Measurements from ENCODE around the gene HEATR1.
"Not testable (repeated sequence)": the region's sequence is repeated elsewhere in the genome, so short reads cannot be mapped to it uniquely, and the experiment has no call there.

HEATR1 gene

DNA sequence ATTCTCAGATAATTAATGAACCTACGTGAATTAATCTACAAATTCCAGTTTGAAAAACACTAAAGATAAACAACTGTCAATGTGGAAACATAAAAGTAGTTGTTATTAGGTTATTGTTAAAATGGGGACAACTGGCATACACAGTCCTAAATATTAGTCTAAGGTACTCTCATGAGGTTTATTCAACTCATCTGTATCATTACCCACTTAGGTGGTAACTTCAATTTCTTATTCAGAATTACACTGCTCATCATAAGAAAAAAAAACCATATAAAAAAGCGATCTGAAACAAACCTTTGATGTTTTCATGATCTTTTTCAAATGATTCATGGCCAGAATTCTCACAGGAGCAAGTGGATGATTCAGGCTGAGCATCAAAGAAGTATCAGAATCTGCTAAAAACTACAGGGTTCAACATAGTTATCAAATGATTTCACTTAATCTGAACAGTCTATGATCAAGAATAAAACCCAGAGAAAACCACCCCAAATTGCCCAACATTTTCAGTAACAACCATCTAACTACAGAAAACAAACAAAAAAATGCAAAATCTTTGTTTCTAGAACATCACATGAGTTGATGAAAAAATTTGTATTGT, 13.7 kb downstream of the HEATR1 start:
- H3K4me3 ChIP-seq (ENCODE audit: low read depth, low read length) = no peak overlapping the region
- TF ChIP-seq, protein P1, sequence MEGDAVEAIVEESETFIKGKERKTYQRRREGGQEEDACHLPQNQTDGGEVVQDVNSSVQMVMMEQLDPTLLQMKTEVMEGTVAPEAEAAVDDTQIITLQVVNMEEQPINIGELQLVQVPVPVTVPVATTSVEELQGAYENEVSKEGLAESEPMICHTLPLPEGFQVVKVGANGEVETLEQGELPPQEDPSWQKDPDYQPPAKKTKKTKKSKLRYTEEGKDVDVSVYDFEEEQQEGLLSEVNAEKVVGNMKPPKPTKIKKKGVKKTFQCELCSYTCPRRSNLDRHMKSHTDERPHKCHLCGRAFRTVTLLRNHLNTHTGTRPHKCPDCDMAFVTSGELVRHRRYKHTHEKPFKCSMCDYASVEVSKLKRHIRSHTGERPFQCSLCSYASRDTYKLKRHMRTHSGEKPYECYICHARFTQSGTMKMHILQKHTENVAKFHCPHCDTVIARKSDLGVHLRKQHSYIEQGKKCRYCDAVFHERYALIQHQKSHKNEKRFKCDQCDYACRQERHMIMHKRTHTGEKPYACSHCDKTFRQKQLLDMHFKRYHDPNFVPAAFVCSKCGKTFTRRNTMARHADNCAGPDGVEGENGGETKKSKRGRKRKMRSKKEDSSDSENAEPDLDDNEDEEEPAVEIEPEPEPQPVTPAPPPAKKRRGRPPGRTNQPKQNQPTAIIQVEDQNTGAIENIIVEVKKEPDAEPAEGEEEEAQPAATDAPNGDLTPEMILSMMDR (IDR thresholded peaks at IDR 0.05; ENCODE audit: low read depth, low read length) = no peak
- TF ChIP-seq POLR2A (IDR thresholded peaks at IDR 0.05; ENCODE audit: extremely low read depth, insufficient read length) = no peak
- no peak for TF ChIP-seq MYC (IDR thresholded peaks at IDR 0.05; ENCODE audit: low read depth, low read length)
- TF ChIP-seq, protein P2, sequence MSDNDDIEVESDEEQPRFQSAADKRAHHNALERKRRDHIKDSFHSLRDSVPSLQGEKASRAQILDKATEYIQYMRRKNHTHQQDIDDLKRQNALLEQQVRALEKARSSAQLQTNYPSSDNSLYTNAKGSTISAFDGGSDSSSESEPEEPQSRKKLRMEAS (IDR thresholded peaks at IDR 0.05; ENCODE audit: low read depth, low read length) = no peak

DNA sequence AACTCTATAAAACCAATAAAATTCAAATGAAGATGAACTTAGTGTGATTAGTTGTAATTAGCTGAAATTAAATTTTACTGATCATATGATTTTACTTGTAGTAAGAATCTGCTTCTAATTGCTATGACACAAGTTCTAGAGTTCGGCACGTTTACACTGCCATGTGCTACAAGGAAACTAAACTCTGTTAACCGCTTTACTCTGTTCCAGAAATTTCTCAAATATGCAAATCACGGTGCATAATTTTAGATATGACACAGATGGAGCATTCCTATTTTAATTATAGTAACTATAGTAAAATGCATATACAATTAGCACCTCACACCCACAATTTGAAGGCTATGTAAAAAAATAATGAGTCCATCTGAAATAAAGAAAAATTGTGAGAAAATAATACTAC, 14.8 kb downstream of the HEATR1 start:
- no peak for TF ChIP-seq POLR2A (IDR thresholded peaks at IDR 0.05; ENCODE audit: extremely low read depth, insufficient read length)
- TF ChIP-seq, protein P1 (IDR thresholded peaks at IDR 0.05; ENCODE audit: low read depth, low read length) = no peak
- TF ChIP-seq, protein P2 (IDR thresholded peaks at IDR 0.05; ENCODE audit: low read depth, low read length) = no peak
- no peak for TF ChIP-seq MYC (IDR thresholded peaks at IDR 0.05; ENCODE audit: low read depth, low read length)
- DNase-seq (ENCODE audit: low read depth) = no peak
- no peak overlapping the region for H3K4me3 ChIP-seq (ENCODE audit: low read depth, low read length)

More for the DNA sequence above, 13.7 kb downstream of the HEATR1 start:
- no peak for DNase-seq (ENCODE audit: low read depth)

DNA sequence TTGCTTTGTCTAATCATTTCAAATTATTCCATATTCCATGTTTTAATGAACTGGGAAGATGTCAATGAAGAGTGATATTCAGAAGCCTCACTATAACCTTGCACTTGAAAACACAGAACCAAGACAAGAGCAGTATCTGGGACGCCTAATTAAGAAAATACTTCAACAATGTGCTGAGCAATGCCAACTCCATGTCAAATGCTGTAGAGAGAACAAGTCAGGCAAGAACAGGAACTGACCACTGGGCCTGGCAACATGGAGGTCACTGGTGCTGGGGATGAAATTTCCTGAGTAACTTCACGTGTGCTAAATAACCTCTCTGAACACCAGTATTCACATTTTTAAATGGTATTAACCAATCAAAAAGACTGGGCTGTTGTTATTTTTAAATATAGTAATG, 22.8 kb downstream of the HEATR1 start:
- H3K4me3 ChIP-seq (ENCODE audit: low read depth, low read length) = no peak overlapping the region
- TF ChIP-seq MYC (IDR thresholded peaks at IDR 0.05; ENCODE audit: low read depth, low read length) (no peak), POLR2A (IDR thresholded peaks at IDR 0.05; ENCODE audit: extremely low read depth, insufficient read length) (no peak)
- TF ChIP-seq, protein P2 (IDR thresholded peaks at IDR 0.05; ENCODE audit: low read depth, low read length) = no peak
- TF ChIP-seq, protein P1 (IDR thresholded peaks at IDR 0.05; ENCODE audit: low read depth, low read length) = no peak
- no peak for DNase-seq (ENCODE audit: low read depth)

DNA sequence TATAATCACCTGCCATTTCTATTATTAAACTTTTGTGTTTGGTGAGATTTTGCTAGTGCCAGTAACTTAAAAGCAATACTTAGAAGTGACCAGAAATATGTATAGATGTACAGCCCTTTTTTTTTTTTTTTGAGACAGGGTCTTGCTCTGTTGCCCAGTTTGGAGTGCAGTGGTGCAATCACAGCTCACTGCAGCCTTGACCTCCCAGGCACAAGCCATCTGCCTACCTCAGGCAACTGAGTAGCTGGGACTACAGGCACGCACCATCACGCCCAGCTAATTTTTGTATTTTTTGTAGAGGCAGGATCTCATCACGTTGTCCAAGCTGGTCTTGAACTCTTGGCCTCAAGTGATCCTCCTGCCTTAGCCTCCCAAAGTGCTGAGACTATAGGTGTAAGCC, 23.9 kb downstream of the HEATR1 start:
- DNase-seq (ENCODE audit: low read depth); H3K4me3 ChIP-seq (ENCODE audit: low read depth, low read length): not testable (repeated sequence)

DNA sequence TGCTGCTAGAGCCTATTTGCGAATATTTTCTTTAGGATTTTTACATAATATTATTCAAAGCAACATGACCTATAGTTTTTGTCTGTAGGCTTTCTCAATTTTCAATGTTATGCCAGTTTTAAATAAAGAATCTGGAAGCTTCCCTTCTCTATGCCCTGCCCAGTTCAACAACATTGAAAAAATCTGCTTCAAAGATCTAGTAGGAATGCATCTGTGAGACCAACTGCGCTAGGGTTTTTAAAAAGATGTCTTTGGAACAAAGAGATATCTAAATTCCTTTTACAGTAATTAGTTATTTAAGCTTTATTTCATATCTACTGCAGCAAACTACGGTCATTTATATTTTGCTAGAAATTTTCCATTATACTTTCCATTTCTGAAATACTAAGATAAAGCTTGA, 25.7 kb downstream of the HEATR1 start:
- TF ChIP-seq, protein P2 (IDR thresholded peaks at IDR 0.05; ENCODE audit: low read depth, low read length) = no peak
- TF ChIP-seq, protein P1 (IDR thresholded peaks at IDR 0.05; ENCODE audit: low read depth, low read length) = no peak
- no peak for TF ChIP-seq MYC (IDR thresholded peaks at IDR 0.05; ENCODE audit: low read depth, low read length)
- TF ChIP-seq POLR2A (IDR thresholded peaks at IDR 0.05; ENCODE audit: extremely low read depth, insufficient read length) = no peak
- no peak overlapping the region for H3K4me3 ChIP-seq (ENCODE audit: low read depth, low read length)
- DNase-seq (ENCODE audit: low read depth) = no peak

DNA sequence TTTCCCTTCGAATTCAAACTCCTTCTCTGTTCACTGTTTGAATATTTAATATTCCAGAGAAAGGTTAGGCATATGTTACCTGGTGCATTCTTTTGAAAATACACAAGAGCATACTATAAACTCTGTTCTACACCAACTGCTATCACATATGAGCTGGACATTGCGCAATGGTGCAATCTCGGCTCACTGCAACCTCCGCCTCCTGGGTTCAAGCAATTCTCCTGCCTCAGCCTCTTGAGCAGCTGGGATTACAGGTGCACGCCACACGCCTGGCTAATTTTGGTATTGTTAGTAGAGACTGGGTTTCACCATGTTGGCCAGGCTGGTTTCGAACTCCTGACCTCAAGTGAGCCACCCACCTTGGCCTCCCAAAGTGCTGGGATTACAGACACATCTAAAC, 27.3 kb downstream of the HEATR1 start:
- DNase-seq (ENCODE audit: low read depth) = peak; percentile 5

DNA sequence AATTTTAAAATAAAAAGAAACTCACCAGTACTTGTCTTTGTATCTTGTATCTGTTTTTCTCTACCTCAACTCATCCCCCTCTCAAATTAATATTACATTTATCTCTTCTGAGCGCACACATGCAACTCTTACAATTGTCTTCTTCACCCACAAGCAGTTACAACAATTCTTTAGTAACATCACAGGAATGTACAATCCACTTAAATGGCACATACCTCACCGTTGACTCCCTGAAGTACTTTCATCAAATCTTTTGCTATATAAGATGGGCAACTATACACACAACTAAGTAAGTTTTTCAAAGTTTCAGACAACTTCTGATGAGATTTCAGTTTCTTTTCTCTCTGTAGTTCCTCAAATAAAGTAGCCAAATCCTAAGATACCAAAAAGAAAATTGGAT, 28.3 kb downstream of the HEATR1 start:
- TF ChIP-seq POLR2A (IDR thresholded peaks at IDR 0.05; ENCODE audit: extremely low read depth, insufficient read length) = no peak
- TF ChIP-seq MYC (IDR thresholded peaks at IDR 0.05; ENCODE audit: low read depth, low read length) = no peak
- TF ChIP-seq, protein P2 (IDR thresholded peaks at IDR 0.05; ENCODE audit: low read depth, low read length) = no peak
- TF ChIP-seq, protein P1 (IDR thresholded peaks at IDR 0.05; ENCODE audit: low read depth, low read length) = no peak
- no peak for DNase-seq (ENCODE audit: low read depth)

More for the DNA sequence above, 27.3 kb downstream of the HEATR1 start:
- not testable (repeated sequence) for H3K4me3 ChIP-seq (ENCODE audit: low read depth, low read length)

More for the DNA sequence above, 28.3 kb downstream of the HEATR1 start:
- no peak overlapping the region for H3K4me3 ChIP-seq (ENCODE audit: low read depth, low read length)
